Middle frontal gyrus (tissue), 1 donor: Measurements from ENCODE around the gene POU2F2.

Experiments used
- DNase-seq: peaks from one replicate; pipeline ENCODE4 v3.0.0-alpha.2; 2015; ENCODE audit warnings: low spot score; ENCODE audit errors: extremely low spot score

The POU2F2 gene

DNA sequence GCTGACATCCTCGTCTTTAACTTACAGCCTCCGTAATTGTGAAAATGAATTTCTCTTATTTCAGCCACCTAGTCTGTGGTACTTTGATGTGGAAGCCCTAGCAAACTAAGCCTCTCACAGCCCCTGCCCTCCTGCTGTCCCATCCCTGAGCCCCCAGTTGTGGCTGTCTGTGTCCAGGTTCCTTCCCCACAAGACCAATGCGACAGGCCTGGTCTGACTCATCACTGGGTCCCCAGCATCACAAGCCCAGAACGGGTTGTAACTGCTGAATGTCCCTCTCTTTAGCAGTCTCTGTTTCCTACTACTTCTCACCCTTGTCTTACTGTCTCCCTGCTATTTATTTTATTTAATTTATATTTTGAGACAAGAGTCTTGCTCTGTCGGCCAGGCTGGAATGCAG lies 5.7 kb downstream of the POU2F2 start:
- DNase-seq: no peak

DNA sequence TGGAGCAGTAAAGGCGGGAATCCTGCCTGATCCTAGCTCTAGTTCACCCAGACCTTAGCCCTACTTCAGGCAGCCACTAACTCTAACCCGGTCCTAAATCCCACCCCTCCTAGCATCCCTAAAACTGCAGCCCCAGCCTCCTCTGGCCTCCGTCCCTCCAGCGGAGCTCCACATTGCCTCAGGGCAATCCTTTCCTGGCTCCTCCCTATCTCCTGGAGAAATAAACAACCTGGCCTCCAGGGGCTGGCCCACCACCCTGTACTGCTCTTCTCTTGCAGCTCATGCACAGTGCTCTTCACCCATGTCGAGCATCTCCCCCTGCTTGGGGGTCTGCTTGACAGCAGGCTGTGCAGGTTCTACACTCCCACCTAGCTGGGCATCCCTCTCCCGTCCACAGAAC lies 6.7 kb downstream of the POU2F2 start:
- no peak for DNase-seq

DNA sequence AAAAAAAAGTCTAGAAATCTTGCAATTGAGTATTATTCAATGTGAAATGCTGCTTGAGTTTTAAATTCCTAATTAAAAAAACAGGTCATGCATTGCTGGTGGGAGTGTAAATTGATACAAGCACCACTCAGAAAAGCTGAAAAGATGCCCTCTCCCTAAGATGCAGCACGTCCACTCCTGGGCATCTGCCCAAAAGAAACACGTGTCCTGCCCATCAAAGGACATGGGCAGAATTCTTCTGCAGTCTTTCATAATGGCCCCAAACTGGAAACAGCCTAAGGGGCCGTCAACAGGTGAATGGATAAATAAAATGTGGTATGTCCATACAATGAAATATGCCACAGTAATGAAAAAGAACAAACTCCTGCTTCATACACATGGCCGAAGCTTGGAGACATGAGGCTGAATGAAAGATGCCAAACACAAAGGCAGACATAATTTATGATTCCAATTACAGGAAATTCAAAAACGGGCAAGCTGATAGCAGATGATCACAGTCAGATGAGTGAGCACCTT lies 7.8 kb downstream of the POU2F2 start:
- DNase-seq: no peak

- no peak for DNase-seq
Measured at GRCh38 chr19:42123765-42124164, 8.5 kb downstream of the POU2F2 start.

DNA sequence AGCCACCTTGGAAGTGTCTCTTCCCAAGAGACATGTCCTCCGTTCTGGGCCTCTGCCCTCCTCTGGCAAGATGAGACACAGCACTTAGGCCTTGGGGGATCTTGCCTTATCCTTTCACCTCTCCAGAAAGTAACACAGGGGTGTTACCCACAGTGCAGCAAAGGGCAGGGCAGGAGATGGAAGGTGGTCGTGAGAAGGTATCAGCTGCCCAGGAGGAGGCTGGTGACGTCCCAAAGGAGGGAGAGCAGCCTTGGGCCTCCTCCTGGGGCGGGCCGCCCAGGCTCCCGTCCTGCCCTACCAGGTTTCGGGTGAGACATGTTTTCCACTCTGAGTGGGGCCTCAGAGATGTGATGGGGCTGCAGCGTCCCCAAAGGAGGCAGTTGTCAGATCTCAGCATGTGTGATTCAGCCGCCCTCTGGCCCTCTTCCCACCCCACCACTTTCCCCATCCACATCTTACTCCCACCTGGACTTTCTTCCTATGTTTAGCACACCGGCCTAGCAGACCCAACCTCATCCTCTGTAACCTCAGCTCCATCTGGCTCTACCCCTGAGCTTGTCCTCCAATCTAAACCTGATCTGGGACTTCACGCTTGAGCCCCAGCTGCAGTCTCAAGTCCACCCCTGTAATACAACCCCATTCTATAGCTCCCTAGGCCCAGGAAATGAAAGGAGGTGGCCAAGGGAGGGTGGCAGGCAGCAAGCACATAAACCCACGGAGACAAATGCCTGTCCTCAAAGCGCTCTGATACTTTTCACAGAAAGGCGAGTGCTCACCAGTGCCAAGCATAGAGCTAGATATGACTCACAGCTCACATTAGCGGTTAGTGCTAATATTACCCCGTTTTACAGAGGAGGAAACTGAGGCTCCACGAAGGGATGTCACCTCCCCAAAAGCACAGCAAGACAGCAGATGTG lies 9.3 kb downstream of the POU2F2 start:
- no peak for DNase-seq

GRCh38 chr19:42121656-42122069 lies 10.6 kb downstream of the POU2F2 start:
- DNase-seq: no peak

DNA sequence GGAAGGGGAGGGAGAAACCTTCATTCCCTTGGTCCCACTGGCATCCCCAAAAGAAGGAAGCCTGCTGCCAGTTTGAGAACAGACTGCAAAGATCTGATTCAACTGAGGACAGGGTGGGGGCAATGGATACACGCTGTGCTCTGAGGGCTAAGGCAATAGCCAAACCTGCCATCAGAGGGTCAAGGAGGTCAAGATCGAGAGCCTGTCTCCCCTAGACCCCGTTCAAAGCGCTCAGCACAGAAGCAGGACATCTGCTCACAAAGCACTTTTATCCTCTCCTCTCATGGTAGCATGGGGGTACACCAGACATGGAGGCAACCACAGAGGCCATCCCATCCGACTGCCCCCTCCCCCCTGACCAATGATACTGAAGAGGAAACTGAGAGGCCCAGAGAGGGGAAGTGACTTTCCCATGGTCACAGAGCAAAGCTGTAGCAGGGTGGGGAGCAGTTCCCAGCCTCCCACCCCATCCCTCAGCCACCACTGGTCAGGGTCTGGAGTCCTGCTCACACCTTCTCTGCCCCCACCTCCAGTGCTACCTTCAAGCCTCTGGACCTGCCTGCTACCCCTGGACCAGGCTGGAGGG lies 11.1 kb downstream of the POU2F2 start:
- DNase-seq: no peak

- no peak for DNase-seq
Measured at GRCh38 chr19:42120276-42120980, 11.8 kb downstream of the POU2F2 start.

- DNase-seq: no peak
Measured at GRCh38 chr19:42117076-42117475, 15.2 kb downstream of the POU2F2 start.

DNA sequence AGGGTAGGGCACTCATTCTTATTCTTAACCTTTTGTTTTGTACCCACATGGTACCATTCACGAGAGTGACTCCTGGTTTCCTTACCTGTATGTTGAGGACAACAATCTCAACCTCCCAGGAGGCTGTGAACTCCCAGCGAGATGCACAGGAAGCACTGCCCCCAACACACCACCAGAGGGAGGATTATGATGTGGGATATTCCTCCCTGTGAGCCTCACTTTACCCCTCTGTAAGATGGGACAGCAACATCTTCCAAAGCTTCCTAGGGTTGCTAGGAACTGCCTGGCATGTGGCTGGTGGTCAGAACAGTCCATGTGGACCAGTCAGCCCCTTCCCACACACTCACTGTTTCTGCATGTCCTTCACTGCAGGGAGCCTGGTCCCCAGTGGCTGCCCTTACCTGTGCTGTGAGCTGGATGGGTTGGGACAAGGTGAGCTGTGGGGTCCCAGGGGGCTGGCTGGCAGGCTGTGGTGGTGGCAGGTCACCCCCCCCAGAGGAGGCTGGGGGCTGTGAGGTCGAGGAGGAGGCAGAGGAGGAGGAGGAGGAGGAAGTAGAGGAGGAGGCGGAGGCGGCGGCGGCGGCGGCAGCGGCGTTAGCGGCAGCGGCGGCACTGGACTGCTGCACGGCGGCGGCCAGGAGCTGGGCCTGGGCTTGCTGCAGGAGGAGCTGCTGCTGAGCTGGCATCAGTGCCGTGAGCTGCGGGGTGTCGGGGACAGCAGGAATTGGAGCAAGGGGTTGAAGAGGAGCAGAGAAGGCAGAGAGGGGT lies 15.8 kb downstream of the POU2F2 start:
- no peak for DNase-seq

GRCh38 chr19:42115705-42116104 lies 16.5 kb downstream of the POU2F2 start:
- DNase-seq: no peak

- no peak for DNase-seq
Measured at GRCh38 chr19:42115219-42115618, 17.0 kb downstream of the POU2F2 start.

DNA sequence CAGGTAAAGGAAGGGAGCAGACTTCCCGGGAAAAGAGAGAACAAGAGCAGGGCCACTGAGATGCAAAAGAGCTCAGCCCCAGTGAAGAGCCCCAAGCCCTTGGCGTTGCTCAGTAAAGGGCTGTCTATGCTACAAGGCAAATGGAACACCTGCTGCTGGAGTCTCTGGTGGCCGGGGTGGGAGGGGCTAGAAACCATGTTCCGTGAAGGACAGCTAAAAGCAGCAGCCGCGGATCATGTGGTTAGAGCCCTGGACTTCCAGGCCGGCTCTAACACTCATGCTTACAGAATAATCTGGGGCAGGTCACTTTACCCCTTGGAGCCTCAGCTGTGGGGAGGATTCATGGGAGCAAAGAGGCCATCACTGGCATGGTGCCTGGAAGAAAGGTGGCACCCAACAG lies 17.8 kb downstream of the POU2F2 start:
- DNase-seq: no peak

GRCh38 chr19:42113641-42114348 lies 18.5 kb downstream of the POU2F2 start:
- DNase-seq: no peak

DNA sequence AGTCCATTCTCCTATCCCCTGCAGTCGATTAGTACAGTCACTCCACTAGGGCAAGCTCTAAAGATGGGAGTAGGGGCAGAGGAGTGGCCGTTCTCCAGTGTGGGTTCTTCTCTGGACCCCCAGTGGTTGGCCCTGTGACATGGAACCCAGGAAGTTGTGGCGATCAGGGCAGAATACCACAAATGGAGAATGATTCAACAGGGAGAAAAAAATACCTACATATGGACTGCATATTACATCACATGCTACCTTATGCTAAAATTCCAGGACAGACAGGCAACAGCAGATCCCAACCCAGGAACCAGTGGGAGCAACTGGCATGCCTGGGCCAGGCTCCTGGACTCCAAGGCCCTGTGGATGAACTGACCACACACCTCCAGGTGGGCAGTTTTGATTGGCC lies 20.4 kb downstream of the POU2F2 start:
- DNase-seq: no peak

DNA sequence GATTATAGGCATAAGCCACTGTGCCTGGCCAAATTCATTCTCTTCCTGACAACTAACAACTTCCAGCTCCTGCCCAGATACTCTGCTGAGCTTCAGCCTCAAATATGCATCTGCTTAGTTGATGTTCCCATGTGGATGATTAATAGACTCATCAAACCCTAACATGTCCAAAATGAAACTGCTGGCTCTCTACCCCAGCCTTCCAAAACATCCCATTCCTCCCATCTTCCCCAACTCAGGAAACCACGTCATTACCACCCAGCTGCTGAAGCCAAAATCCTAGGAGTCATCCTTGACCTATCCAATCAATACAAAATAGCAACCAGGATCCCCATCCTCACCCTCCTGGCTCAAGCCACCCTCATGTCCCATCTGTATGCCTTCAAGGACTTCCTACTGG lies 20.9 kb downstream of the POU2F2 start:
- DNase-seq: no peak

DNA sequence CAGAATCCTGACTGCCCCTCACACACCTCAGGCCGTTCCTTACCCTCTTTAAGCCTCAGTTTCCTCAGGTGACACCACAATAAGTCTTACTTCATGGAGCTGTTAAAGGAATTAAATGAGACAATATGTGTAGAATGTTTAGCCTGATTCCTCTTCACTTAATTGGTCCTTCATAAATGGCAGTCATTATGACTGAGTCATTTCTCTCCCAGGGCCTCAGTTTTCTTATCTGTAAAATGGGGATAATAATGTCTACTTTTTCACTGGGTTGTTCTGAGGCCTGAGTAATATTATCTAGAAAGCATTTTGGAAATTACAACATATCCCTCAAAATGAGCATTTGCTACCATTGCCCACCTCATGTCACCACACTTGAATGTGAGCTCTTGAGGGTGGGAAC lies 21.6 kb downstream of the POU2F2 start:
- DNase-seq: no peak

- DNase-seq: no peak
Measured at GRCh38 chr19:42109896-42110295, 22.4 kb downstream of the POU2F2 start.

DNA sequence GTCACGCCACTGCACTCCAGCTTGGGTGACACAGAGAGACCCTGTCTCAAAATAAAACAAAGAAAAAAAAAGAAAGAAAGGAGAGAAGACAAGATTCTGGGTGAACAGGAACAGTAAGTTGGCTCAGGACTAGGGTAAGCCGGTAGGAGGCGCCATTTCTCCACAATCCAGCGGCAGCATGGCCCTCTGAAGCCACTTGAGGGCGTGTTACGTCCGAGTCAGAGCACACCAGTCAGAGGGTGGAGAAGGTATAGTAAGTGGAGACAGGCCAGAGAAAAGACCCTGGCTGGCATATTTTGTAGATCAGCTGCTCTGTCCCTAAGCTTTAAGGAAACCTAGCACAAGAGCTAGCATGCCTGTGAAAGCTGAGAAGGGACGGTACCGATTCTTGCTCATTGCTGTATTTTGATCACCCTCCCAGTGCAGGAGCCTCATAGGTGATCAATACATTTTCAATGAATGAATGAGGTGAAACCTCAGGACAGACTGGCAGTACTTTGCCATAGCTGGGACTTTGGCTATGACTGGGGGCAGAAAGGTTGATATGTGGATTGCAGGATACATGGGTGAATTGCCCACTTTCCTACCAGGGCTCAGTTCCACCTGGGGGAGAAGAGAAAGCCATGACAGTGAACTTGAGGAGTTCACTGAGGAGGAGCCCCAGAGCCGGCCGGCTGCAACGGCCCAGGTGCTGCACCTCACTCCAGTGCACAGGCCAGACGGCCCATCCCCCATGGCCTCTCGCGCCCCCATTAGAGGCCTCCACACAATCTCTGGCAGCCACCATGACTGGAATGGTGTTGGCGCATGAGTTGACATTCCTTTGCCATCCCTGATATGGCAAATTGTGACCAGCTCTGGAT lies 23.5 kb downstream of the POU2F2 start:
- peak; percentile 20 for DNase-seq

GRCh38 chr19:42105368-42105767 lies 26.9 kb downstream of the POU2F2 start:
- DNase-seq: no peak
